Islet precursor cell (in vitro differentiated cells): ENCODE results near the gene FGF8.

Experiments
- DNase-seq: peaks from one replicate; pipeline ENCODE4 v3.0.0-alpha.2; 2018

Gene FGF8

DNA sequence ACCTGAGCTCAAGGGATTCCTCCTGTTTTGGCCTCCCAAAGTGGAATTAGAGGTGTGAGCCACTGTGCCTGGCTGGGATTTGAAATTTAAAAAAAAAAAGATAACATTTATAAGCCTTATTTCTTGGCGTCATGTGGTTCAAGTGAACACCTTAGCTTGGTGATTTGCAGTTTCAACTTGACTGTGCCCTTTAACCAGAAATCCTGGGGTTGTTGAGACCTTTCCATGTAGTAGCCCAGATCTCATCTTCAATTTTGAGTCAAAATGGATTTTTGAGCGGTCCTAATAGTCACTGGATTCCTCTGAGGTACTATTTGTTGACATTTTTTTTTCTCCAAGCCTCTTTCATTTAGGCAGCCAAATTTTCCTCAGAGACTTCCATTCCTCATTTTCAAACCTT lies 51.5 kb downstream of the FGF8 start:
- DNase-seq: no peak

- DNase-seq: no peak
Measured at GRCh38 chr10:101723176-101723575, 52.7 kb downstream of the FGF8 start.

GRCh38 chr10:101721806-101722205 lies 54.1 kb downstream of the FGF8 start:
- no peak for DNase-seq

DNA sequence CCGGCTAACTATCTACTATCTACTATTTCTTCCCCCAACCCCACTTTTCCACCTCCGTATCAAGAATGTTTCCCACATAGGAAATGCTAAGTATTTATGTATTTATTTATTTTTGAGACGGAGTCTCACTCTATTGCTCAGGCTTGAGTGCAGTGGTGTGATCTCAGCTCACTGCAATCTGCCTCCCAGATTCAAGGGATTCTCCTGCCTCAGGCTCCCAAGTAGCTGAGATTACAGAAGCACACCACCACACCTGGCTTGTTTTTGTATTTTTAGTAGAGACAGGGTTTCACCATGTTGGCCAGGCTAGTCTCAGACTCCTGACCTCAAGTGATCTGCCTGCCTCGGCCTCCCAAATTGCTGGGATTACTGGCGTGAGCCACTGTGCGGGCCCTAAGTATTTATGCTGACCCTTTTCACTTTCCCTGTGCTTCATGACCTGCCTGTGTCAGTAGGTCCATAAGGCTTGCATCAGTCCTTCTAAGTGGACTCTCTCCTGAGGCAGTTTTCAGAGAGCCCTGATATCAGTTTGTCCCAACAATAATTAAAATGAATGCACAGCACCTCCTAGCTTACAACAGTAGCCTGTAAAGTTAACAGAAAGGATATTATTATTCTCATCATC lies 55.2 kb downstream of the FGF8 start:
- DNase-seq: no peak
